A204.1 (cell line): ENCODE results near the gene PIGR.
"Not testable (repeated sequence)": the region's sequence is repeated elsewhere in the genome, so short reads cannot be mapped to it uniquely, and the experiment has no call there.

Source experiments
- FAIRE-seq: peaks from 2 replicates; lab custom pipeline; 2012; peaks lifted over from hg19 to GRCh38; lab: Jason Lieb, UNC

Gene PIGR

GRCh38 chr1:206933333-206933945, 12.8 kb downstream of the PIGR start:
- FAIRE-seq, result no peak

GRCh38 chr1:206932177-206932576, 14.1 kb downstream of the PIGR start:
- no peak for FAIRE-seq

DNA sequence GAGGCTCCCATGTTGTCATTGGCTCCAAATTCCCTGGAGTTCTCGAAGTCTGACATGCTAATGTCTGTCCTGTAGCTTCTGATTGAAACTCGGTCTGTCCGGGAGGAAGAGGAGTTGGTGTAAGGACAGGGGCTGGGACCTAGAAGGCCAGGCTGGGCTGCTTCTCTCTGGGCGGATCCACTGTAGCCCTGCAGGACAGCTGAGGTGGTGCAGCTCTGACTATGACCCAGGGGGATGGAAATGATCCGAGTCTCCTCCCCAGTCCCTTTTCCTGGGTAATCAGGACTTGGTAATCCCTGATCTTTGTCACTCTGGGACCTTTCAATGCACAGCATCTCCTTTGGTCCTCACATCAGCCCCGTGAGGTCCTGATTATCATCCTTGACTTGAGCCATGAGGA, 14.6 kb downstream of the PIGR start:
- no peak for FAIRE-seq

DNA sequence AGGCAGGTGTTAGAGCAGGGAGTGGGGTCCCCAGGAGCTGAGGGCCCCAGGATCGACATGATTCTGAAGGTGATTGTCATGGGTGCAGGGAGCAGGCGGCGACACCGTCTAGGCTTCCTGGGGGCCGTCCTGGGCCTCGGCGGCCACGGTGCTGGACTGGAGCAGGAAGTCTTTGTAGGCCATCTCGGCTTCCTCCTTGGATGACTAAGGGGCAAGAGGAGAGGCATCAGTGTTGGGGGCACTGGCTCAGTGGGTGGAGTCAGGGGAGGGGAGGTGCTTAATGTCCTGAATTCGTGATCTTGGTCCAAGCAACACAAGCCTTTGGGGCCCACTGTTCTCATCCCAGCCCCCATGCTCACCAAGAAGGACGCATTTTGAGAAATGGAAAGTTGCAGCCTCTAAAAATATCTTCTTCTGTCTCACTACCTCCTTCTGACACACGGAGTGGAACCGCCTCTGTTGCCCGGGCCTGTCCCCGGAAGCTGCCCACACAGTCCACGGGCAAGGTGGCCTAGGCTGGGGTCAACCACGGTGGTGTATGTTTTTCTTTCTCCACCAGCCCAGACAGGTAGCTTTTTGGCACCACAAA, 16.0 kb downstream of the PIGR start:
- FAIRE-seq, result no peak

- no peak for FAIRE-seq
Measured at GRCh38 chr1:206929524-206929923, 16.7 kb downstream of the PIGR start.

- FAIRE-seq, result no peak
Measured at GRCh38 chr1:206926286-206926685, 20.0 kb downstream of the PIGR start.

GRCh38 chr1:206925106-206925736, 21.0 kb downstream of the PIGR start:
- FAIRE-seq, result no peak

- no peak for FAIRE-seq
Measured at GRCh38 chr1:206924592-206925105, 21.6 kb downstream of the PIGR start.

GRCh38 chr1:206923961-206924557, 22.2 kb downstream of the PIGR start:
- not testable (repeated sequence) for FAIRE-seq

- no peak for FAIRE-seq
Measured at GRCh38 chr1:206923009-206923960, 23.0 kb downstream of the PIGR start.

- no peak for FAIRE-seq
Measured at GRCh38 chr1:206922524-206922923, 23.7 kb downstream of the PIGR start.

GRCh38 chr1:206921772-206922265, 24.4 kb downstream of the PIGR start, which contains the start of gene FCMR:
Gene FCMR, minus strand, starts transcription at chr1:206921941. Its CDS starts 87 bp downstream, at chr1:206921854.
- FAIRE-seq, result no peak

- FAIRE-seq, result no peak
Measured at GRCh38 chr1:206918076-206918475, 28.2 kb downstream of the PIGR start.

- FAIRE-seq, result no peak
Measured at GRCh38 chr1:206916000-206916709, 30.1 kb downstream of the PIGR start.

- no peak for FAIRE-seq
Measured at GRCh38 chr1:206915030-206915735, 31.1 kb downstream of the PIGR start.

- no peak for FAIRE-seq
Measured at GRCh38 chr1:206913766-206914537, 32.3 kb downstream of the PIGR start.

DNA sequence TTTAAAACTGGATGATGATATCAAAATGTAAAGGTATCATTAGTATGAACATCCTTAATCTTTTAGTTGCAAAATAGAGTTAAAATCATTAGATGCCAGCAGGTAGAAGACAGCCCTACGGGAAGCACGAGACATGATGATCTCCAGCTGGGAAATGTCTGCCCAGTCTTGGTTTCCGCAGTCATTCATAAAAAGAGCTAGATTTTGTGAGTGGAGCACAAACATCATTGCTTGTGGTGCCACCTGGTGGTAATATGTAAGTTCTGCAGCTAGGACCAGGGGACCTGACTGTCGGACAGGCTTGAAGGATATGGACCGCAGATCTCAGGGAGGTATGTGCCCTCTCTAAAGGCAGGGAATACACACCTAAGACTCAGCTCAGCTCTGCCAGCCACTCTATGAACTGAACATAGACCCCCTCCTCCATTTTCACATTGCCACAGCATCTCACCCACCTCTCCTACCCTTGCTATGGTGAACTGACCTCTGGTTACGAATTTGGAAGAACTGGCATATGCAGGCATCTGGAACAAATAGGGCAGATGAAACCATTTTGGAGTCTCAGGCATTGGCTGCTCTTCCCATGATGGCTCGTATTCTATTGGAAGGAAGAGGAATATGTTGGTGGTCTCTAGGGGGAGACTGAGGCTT, 33.7 kb downstream of the PIGR start:
- no peak for FAIRE-seq

DNA sequence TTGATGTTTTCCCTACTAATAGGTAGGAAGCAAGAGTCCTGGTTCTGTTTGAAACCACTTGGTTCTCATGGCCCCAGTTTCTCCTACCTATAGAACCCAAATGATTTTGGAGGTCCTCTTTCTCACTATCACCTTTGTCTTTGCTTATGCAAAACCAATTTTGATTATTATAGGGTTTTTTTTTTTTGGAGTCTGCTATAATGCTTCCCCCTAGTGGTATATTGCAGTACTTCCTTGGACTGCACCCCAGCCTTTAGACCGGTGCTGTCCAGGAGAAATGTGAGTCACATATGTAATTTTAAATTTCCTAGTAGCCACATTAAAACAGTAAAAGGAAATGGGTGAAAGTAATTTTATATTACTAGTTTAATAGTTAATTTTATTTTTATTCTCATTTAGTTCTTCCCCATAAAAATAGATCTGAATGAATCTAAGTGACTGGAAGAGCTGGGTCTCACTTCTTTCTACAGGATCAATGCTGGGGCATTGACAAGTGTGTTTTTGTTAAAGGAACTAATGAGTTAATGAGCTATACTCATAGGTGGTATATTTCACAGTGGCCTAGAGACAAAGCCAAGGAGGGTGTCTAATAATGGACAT, 35.1 kb downstream of the PIGR start:
- FAIRE-seq, result no peak

DNA sequence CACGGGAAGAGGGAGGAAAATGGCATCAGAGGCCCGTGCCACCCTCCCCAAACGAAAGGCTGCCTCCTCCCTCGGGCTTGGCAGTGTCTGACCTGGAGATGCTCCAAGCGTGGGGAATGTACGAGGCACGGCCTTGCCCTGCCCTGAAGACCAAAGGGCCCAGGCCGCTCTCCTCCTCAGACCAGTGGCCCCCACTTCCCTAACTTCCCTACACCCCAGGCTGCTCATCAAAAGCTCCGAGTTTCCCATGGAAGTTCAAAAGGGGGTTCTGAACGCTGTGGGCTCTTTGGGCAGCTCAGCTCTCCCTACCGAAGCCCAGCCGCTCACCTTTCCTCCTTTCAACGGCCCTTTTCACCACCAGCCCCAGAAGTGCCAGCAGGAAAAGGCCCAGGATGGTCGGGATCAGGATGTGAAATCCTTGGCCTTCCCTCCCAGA, 36.4 kb downstream of the PIGR start:
- FAIRE-seq, result no peak
